Measurements from ENCODE around the gene CYFIP2. TPM values are rescaled to one million over a fixed set of nuclear protein-coding genes. Genes with fewer than 3 reads are reported as not detected.

Gene CYFIP2
- total RNA-seq, 2 experiments from 2014 or later, result 265 to 297 TPM

DNA sequence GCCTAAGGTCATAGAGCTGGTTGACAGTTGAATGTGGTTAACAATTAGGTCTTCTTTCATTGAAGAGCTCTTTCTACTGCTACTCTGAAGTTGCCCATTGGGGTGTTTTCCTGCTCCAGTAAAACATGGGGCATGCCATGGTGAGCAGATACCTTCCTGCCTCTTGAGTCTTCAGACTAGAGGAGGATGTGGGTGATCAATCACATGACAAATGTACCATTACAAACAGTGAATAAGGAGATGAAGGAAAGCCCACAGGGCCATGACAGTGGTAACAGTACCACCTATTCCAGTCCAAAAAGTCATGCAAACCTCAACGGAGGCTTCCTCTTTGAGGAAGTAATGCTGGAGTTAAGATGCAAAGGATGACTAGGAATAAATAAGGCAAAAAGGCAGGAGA is 73.5 kb downstream of the CYFIP2 start:
- POLR2A ChIA-PET, result no interaction called here
- CTCF ChIA-PET, result no interaction called here

- POLR2A ChIA-PET, result no interaction called here
- CTCF ChIA-PET, result interaction anchor here (0.8 to 3.5 kb wide), 16 partner anchors 8 to 375 kb away, joined by 3 to 13 read pairs (median 4); no protein-coding TSS in a partner anchor
These were observed 77.0 kb downstream of the CYFIP2 start for GRCh38 chr5:157342822-157343402.

- ChIA-PET POLR2A (interaction anchor here (1.4 kb wide), 1 partner anchor 46 kb away, joined by 3 read pairs; no protein-coding TSS in a partner anchor), CTCF (interaction anchor here (0.8 to 3.6 kb wide), 12 partner anchors 9 to 374 kb away, joined by 3 to 13 read pairs (median 4); no protein-coding TSS in a partner anchor)
These were observed 78.2 kb downstream of the CYFIP2 start for GRCh38 chr5:157343842-157344790.

GRCh38 chr5:157345067-157345466 is 79.1 kb downstream of the CYFIP2 start:
- CTCF ChIA-PET, result interaction anchor here (0.7 to 3.6 kb wide), 4 partner anchors 9 to 92 kb away, joined by 3 to 13 read pairs (median 8); no protein-coding TSS in a partner anchor

DNA sequence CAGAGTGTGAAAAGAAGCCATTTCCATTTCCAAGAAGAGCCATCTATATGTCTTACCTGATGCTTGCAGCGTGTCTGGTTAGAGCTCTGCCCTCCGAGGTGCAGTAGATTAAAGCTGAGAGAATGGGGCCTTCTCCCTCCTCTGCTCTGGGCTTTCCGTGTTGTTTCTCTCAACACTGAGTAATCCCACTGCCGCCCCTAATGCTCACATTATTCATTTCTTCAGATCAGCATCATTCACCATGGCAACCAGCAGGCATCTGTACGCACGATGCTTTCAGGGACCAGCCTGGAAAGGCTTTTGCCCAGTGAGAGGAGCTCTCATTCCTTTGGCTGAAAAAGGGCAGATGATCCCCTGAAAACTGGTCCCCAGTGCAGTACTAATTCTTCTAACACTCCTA is 79.6 kb downstream of the CYFIP2 start:
- POLR2A ChIA-PET, result interaction anchor here (1.2 to 1.4 kb wide), 2 partner anchors 10 to 45 kb away, joined by 3 read pairs; no protein-coding TSS in a partner anchor

More at GRCh38 chr5:157345067-157345466, 79.1 kb downstream of the CYFIP2 start:
- POLR2A ChIA-PET, result interaction anchor here (1.2 to 1.4 kb wide), 2 partner anchors 11 to 45 kb away, joined by 3 read pairs; no protein-coding TSS in a partner anchor

DNA sequence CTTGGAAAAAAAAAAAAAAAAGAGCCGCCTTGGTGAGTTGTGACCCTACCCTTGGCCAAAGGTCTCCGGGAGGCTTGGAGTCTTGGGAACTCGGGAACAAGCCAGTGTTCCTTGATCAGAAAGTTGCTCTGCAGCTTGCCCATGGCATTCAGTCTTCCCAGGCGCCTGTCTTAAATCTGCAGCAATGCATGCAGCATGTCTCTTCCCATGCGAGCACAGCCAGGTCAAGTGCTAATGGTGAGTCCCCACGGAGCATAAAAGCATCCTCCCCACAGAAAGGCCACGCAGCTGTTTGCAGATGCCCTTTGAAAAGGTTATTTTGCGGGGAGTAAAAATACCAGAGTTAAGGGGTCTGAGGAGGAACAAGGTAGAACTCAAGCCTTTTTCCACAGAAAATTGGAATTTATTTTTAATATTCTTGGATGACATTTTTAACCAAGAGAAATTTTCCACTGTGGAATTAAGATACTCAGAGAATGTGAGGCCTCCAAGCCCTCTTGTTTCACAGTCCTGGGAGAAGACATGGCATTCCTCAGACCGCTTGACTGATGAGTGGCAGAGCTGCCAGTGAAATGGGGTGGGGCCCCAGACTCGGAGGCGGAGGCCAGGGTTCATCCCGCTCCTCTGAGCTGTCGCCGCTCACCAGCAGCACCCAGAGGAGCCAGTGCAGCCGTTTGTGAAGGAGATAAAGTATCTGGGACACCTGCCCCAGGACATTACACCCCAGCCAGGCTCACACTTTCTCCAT is 81.6 kb downstream of the CYFIP2 start:
- POLR2A ChIA-PET, result interaction anchor here (0.7 kb wide), 1 partner anchor 247 kb away, joined by 3 read pairs; no protein-coding TSS in a partner anchor
- CTCF ChIA-PET, result interaction anchor here (0.5 kb wide), 1 partner anchor 393 kb away, joined by 3 read pairs; no protein-coding TSS in a partner anchor

More for the DNA sequence above, 79.6 kb downstream of the CYFIP2 start:
- CTCF ChIA-PET, result interaction anchor here (0.7 to 3.6 kb wide), 3 partner anchors 8 to 92 kb away, joined by 3 to 13 read pairs (median 12); no protein-coding TSS in a partner anchor

DNA sequence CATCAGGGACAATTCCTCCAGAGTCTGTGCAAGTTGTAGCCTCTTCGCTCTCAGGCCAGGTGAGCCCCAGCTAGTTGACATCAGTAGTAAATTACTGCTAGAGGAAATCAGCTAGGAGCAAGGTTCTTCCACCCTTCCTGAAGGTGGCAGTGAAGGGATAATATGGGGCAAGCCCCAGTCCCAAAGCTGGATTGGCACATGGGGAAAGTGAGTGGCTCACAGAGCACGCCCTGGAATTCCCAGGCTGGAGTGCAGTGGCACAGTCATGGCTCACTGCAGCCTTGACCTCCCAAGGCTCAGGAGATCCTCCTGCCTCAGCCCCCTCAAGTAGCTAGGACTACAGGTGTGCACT is 82.1 kb downstream of the CYFIP2 start:
- CTCF ChIA-PET, result interaction anchor here (0.5 kb wide), 1 partner anchor 392 kb away, joined by 3 read pairs; no protein-coding TSS in a partner anchor

DNA sequence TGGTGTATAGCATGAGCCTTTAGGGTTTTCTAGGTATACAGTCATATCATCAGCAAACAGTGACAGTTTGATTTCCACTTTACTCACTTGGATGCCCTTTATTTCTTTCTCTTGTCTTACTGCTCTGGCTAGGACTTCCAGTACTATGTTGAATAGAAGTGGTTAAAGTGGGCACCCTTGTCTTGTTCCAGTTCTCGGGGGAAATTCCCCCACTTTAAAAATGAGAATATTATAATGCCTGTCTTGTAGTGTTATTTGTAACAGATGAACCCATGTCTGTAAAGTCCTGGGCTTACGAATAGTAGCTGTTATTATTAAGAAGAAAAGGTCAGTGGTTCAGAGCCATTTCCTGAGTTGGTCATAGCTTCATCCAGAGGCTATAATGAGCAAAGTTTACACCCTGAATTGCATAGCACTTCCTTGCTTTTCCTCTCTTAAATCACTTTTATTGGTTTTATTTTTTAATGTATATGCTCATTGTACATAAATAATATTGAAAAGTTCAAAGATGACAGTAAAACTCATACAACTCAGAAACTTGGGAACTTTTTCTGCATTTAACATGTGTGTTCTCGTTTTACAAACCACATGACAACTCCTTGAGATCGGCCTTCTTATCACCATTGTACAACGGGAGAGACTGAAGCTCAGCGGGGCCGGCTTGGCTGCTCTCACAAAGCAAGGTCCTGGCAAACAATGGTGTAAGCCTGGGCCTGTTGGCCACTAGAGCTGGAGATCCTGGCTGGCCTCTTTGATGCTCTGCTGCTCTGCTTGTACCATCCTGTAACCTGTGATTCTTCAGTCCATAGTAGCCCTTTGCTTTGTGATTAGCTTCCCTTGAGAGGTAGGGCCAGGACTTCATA is 85.2 kb downstream of the CYFIP2 start:
- CTCF ChIA-PET, result interaction anchor here (0.7 to 2.1 kb wide), 9 partner anchors 8 to 430 kb away, joined by 3 to 8 read pairs (median 4); no protein-coding TSS in a partner anchor
- POLR2A ChIA-PET, result interaction anchor here (0.6 to 1.7 kb wide), 5 partner anchors 113 to 398 kb away, joined by 3 to 7 read pairs (median 3); no protein-coding TSS in a partner anchor

More for the DNA sequence above, 82.1 kb downstream of the CYFIP2 start:
- POLR2A ChIA-PET, result no interaction called here

DNA sequence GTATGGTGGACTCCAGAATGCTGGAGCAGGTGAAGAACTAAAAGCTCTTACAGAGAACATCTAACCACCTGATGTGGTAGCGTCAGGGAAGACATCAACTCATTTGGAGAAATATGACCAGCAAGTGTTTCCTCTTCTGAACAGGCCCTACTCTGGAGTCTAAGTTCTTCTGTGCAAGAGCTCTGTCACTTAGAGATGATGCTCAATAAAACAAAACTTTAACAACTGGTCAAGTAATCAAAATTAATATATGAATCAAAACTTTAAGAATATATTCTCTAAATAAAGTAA is 85.8 kb downstream of the CYFIP2 start:
- ChIA-PET CTCF (interaction anchor here (0.7 to 2.1 kb wide), 8 partner anchors 9 to 430 kb away, joined by 3 to 8 read pairs (median 4); no protein-coding TSS in a partner anchor), POLR2A (interaction anchor here (1.2 to 1.7 kb wide), 3 partner anchors 113 to 397 kb away, joined by 3 to 7 read pairs (median 3); no protein-coding TSS in a partner anchor)

- ChIA-PET CTCF (interaction anchor here (1.3 to 2.7 kb wide), 5 partner anchors 8 to 390 kb away, joined by 3 to 13 read pairs (median 4); partner anchors contain the start of gene LSM11), POLR2A (interaction anchor here (0.7 kb wide), 1 partner anchor 395 kb away, joined by 5 read pairs; no protein-coding TSS in a partner anchor)
These were observed 86.9 kb downstream of the CYFIP2 start for GRCh38 chr5:157352756-157353340.

DNA sequence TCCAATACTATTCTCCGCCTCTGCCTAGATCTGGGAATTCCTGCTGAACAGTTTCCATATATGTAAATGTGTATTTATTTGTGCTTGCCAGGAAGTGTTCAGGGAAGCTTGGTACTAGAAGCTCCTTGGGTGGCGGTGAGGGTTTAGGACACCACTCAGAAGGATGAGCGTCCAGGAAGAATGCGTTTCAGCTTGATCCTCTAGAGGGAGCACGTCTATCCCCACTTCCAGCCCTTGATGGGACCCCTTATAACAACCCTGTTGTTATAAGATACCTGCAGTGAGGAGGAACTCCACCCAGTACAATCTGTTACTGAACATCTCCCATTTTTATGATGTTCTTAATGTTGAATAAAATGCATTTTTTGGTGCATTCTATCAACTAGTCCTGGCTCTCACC is 88.9 kb downstream of the CYFIP2 start:
- POLR2A ChIA-PET, result no interaction called here
- CTCF ChIA-PET, result interaction anchor here (2.7 kb wide), 1 partner anchor 11 kb away, joined by 13 read pairs; a partner anchor contains a TSS

DNA sequence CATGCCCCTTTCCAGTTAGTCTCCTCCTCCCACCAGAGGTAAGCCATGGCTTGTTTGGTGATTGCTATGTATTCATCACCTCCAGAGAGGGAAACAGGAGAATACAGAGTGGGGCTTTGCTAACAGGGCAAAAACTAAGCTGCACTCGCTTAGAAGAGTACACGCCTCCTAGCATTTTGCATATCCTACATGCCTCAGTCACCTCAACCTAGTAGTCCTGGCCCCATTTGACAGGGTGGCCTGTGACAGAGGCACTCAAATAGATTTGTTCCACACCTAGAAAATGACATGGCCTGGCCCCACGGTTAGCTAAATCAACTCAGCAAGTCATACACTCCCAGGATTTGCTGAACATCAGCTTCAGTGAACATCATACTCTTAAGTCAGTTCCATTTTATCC is 90.7 kb downstream of the CYFIP2 start:
- CTCF ChIA-PET, result interaction anchor here (1.0 kb wide), 1 partner anchor 13 kb away, joined by 3 read pairs; no protein-coding TSS in a partner anchor

GRCh38 chr5:157357823-157358222 is 91.9 kb downstream of the CYFIP2 start:
- CTCF ChIA-PET, result no interaction called here
- POLR2A ChIA-PET, result no interaction called here

More for the DNA sequence above, 90.7 kb downstream of the CYFIP2 start:
- POLR2A ChIA-PET, result interaction anchor here (1.3 kb wide), 1 partner anchor 11 kb away, joined by 3 read pairs; a partner anchor contains a TSS

GRCh38 chr5:157358871-157359270 is 92.9 kb downstream of the CYFIP2 start:
- ChIA-PET POLR2A (no interaction called here), CTCF (no interaction called here)

DNA sequence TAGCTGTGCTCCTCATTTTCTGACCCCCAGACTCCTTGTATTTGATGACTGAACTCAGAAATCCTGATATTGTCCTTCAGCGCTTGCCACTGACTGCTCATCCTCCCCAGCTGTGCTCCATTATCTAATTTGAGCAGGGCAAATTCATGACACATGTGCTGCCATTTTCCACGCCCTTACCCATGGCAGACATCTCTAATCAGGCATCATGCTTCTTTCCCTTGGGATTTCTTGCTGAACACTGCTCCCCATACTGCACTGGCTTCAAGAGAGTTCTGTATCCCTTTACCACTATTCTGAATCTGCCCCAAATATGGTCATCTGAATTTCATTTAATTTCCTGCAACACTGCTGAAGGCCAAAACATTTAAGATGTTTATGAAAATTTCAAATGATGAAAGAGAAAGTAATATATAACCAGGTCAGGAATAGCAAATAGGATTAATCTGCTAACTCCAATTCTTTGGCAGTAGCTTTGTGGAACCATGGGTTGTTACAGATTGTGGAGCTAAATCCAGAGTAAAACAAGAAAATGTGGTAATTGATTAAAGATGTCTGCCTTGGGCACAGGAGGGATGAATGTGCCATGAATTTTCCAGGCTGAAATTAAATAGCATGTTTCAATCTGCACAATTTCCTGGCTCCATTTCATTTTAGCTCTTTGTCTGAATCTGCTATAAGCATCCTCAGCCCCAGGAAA is 93.6 kb downstream of the CYFIP2 start:
- CTCF ChIA-PET, result interaction anchor here (0.8 to 1.0 kb wide), 2 partner anchors 117 to 383 kb away, joined by 3 read pairs; no protein-coding TSS in a partner anchor
- POLR2A ChIA-PET, result no interaction called here

DNA sequence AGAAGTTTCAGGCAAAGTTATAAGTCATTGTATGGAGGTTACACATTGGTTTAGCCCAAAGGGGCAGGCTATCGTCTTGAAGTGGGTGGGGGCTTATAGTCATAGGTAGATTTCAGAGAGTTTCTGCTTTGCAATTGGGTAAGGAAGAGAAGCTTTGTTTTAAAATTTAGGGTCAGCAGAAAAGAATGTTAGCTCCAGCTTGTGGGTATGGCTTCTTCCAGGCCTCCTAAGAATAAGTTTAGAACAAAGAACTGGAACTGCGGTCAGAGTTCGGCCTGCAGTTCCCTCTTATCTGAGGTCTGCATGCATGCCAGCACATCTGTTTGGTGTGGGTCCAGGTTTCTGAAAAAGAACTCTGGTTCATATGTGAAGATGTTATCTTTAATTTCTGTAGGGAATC is 96.1 kb downstream of the CYFIP2 start:
- POLR2A ChIA-PET, result no interaction called here

GRCh38 chr5:157362502-157362901 is 96.6 kb downstream of the CYFIP2 start:
- CTCF ChIA-PET, result no interaction called here

More for the DNA sequence above, 96.1 kb downstream of the CYFIP2 start:
- CTCF ChIA-PET, result no interaction called here

More at GRCh38 chr5:157362502-157362901, 96.6 kb downstream of the CYFIP2 start:
- POLR2A ChIA-PET, result no interaction called here
